ENCODE measurements around the gene ANGPTL8.

DNA sequence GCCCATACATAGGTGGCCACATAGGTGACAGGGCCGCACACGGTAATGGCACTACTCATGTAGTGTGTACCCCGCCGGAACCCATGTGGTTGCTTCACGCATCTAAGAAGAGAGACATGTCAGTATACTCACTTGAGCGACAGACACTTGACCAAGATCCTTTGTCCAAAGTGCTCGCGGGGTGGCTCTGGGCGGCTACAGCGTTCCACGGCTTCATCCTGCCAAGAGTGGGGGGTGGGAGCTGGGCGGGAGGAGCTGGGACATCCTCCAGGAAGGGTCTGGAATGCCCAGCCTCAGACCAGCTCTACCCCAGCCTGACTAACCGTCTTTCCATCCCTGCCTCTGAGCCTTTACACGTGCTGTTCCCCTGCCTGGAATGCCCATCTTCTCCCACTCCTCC is 8.5 kb downstream of the ANGPTL8 start:
- TF ChIP-seq, protein P1, sequence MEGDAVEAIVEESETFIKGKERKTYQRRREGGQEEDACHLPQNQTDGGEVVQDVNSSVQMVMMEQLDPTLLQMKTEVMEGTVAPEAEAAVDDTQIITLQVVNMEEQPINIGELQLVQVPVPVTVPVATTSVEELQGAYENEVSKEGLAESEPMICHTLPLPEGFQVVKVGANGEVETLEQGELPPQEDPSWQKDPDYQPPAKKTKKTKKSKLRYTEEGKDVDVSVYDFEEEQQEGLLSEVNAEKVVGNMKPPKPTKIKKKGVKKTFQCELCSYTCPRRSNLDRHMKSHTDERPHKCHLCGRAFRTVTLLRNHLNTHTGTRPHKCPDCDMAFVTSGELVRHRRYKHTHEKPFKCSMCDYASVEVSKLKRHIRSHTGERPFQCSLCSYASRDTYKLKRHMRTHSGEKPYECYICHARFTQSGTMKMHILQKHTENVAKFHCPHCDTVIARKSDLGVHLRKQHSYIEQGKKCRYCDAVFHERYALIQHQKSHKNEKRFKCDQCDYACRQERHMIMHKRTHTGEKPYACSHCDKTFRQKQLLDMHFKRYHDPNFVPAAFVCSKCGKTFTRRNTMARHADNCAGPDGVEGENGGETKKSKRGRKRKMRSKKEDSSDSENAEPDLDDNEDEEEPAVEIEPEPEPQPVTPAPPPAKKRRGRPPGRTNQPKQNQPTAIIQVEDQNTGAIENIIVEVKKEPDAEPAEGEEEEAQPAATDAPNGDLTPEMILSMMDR (IDR thresholded peaks at IDR 0.05): no peak
- TF ChIP-seq POLR2A (IDR thresholded peaks at IDR 0.05): no peak
